HEK293 (cell line): ENCODE measurements around the gene GLYATL1B.

Experiments
- CTCF ChIA-PET: fragments of 350-600 bp; formaldehyde crosslinking; extraction: SDS; loops from one replicate; lab custom pipeline; 2021; ENCODE audit warnings: antibody characterized with exemption; lab: Yijun Ruan, JAX
- POLR2A ChIA-PET: fragments of 300-600 bp; formaldehyde crosslinking; extraction: SDS; loops from one replicate; lab custom pipeline; 2020; ENCODE audit warnings: antibody characterized with exemption, inconsistent platforms; lab: Yijun Ruan, JAX
- H3K27ac ChIP-seq: fragments of 200-500 bp; sonication (Bioruptor generic); 2 replicates; pipeline ENCODE4 v1.5.1; 2014; ENCODE audit warnings: low read depth, low read length, control low read depth, inconsistent platforms; ENCODE audit errors: extremely low read depth
- H3K36me3 ChIP-seq, 2 experiments: fragments of 200-500 bp in 1 of 2; sonication (Bioruptor generic) in 1 of 2; 1 replicate in 1 of 2; 2 replicates in 1 of 2; pipeline ENCODE4 v1.5.1; 2014 to 2017; ENCODE audit warnings: inconsistent platforms in 2 of 2, low read length in 2 of 2; ENCODE audit not compliant: control insufficient read depth in 2 of 2, insufficient read depth in 1 of 2
- H3K4me1 ChIP-seq: fragments of 200-500 bp; sonication (Bioruptor generic); 2 replicates; pipeline ENCODE4 v1.5.1; 2014; ENCODE audit warnings: mild to moderate bottlenecking, low read length, inconsistent platforms; ENCODE audit not compliant: control insufficient read depth, insufficient read depth
- H3K4me3 ChIP-seq: 2 replicates; pipeline ENCODE4 v1.5.1; 2011; ENCODE audit warnings: low read depth, mild to moderate bottlenecking, control low read depth, low read length, moderate library complexity
- H3K9me3 ChIP-seq: fragments of 200-500 bp; sonication (Bioruptor generic); 2 replicates; pipeline ENCODE4 v1.5.1; 2014; ENCODE audit warnings: low read depth, low read length, inconsistent platforms; ENCODE audit not compliant: control insufficient read depth, insufficient read depth
- AEBP2 ChIP-seq: fragments of 450-650 bp; formaldehyde crosslinking; IDR thresholded peaks from 2 replicates; pipeline ENCODE4 v1.5.1; 2016; ENCODE audit warnings: missing biosample characterization, missing genetic modification characterization, borderline replicate concordance
- ATF2 ChIP-seq: fragments of 450-650 bp; formaldehyde crosslinking; IDR thresholded peaks from 2 replicates; pipeline ENCODE4 v1.5.1; 2016; ENCODE audit warnings: missing biosample characterization, missing genetic modification characterization, low read depth
- GLIS1 ChIP-seq: fragments of 450-650 bp; formaldehyde crosslinking; IDR thresholded peaks from 2 replicates; pipeline ENCODE4 v1.5.1; 2016; ENCODE audit warnings: missing biosample characterization, missing genetic modification characterization
- GLIS2 ChIP-seq: fragments of 450-650 bp; formaldehyde crosslinking; IDR thresholded peaks from 2 replicates; pipeline ENCODE4 v1.5.1; 2016; ENCODE audit warnings: missing biosample characterization, missing genetic modification characterization
- MYNN ChIP-seq: fragments of 450-650 bp; formaldehyde crosslinking; IDR thresholded peaks from 2 replicates; pipeline ENCODE4 v1.5.1; 2016; ENCODE audit warnings: missing biosample characterization, missing genetic modification characterization, borderline replicate concordance
- SCRT1 ChIP-seq: fragments of 450-650 bp; formaldehyde crosslinking; IDR thresholded peaks from 2 replicates; pipeline ENCODE4 v1.5.1; 2016; ENCODE audit warnings: missing biosample characterization, missing genetic modification characterization, borderline replicate concordance
- SP7 ChIP-seq: fragments of 450-650 bp; formaldehyde crosslinking; IDR thresholded peaks from 2 replicates; pipeline ENCODE4 v1.5.1; 2016; ENCODE audit warnings: missing biosample characterization, missing genetic modification characterization
- TSHZ1 ChIP-seq: fragments of 450-650 bp; formaldehyde crosslinking; IDR thresholded peaks from 2 replicates; pipeline ENCODE4 v1.5.1; 2016; ENCODE audit warnings: missing biosample characterization, missing genetic modification characterization, borderline replicate concordance
- ZBTB17 ChIP-seq: fragments of 450-650 bp; formaldehyde crosslinking; IDR thresholded peaks from 2 replicates; pipeline ENCODE4 v1.5.1; 2016; ENCODE audit warnings: missing biosample characterization, missing genetic modification characterization
- ZBTB20 ChIP-seq: fragments of 450-650 bp; formaldehyde crosslinking; IDR thresholded peaks from 2 replicates; pipeline ENCODE4 v1.5.1; 2016; ENCODE audit warnings: missing biosample characterization, missing genetic modification characterization
- ZBTB26 ChIP-seq: fragments of 450-650 bp; formaldehyde crosslinking; optimal IDR thresholded peaks from 2 replicates; pipeline ENCODE3; 2016; ENCODE audit warnings: missing biosample characterization, mild to moderate bottlenecking, missing genetic modification characterization
- ZBTB44 ChIP-seq: fragments of 450-650 bp; IDR thresholded peaks from 2 replicates; pipeline ENCODE4 v1.5.1; 2018; ENCODE audit warnings: missing biosample characterization, mild to moderate bottlenecking, missing genetic modification characterization
- ZNF114 ChIP-seq: fragments of 450-650 bp; formaldehyde crosslinking; IDR thresholded peaks from 2 replicates; pipeline ENCODE4 v1.5.0; 2017; ENCODE audit warnings: missing biosample characterization, missing genetic modification characterization
- ZNF121 ChIP-seq: fragments of 450-650 bp; formaldehyde crosslinking; IDR thresholded peaks from 2 replicates; pipeline ENCODE4 v1.5.1; 2016; ENCODE audit warnings: missing biosample characterization, missing genetic modification characterization
- ZNF223 ChIP-seq: fragments of 450-650 bp; formaldehyde crosslinking; IDR thresholded peaks from 2 replicates; pipeline ENCODE4 v1.5.1; 2016; ENCODE audit warnings: missing biosample characterization, missing genetic modification characterization
- ZNF24 ChIP-seq: fragments of 450-650 bp; formaldehyde crosslinking; IDR thresholded peaks from 2 replicates; pipeline ENCODE4 v1.5.1; 2016; ENCODE audit warnings: missing biosample characterization, missing genetic modification characterization
- ZNF266 ChIP-seq: fragments of 450-650 bp; formaldehyde crosslinking; IDR thresholded peaks from 2 replicates; pipeline ENCODE4 v1.5.1; 2016; ENCODE audit warnings: missing biosample characterization, missing genetic modification characterization, low read depth
- ZNF341 ChIP-seq: fragments of 450-650 bp; formaldehyde crosslinking; IDR thresholded peaks from 2 replicates; pipeline ENCODE4; 2016; ENCODE audit warnings: low read depth, missing biosample characterization, missing genetic modification characterization
- ZNF558 ChIP-seq: fragments of 450-650 bp; formaldehyde crosslinking; IDR thresholded peaks from 2 replicates; pipeline ENCODE4 v1.5.1; 2016; ENCODE audit warnings: missing biosample characterization, missing genetic modification characterization
- ZNF571 ChIP-seq: fragments of 450-650 bp; formaldehyde crosslinking; IDR thresholded peaks from 2 replicates; pipeline ENCODE4 v1.5.0; 2017; ENCODE audit warnings: missing biosample characterization, missing genetic modification characterization
- ZNF692 ChIP-seq: fragments of 450-650 bp; formaldehyde crosslinking; IDR thresholded peaks from 2 replicates; pipeline ENCODE4 v1.5.1; 2016; ENCODE audit warnings: missing biosample characterization, missing genetic modification characterization
- ZNF704 ChIP-seq: fragments of 450-650 bp; formaldehyde crosslinking; IDR thresholded peaks from 2 replicates; pipeline ENCODE4 v1.5.1; 2016; ENCODE audit warnings: missing biosample characterization, missing genetic modification characterization
- ZSCAN4 ChIP-seq: fragments of 450-650 bp; formaldehyde crosslinking; IDR thresholded peaks from 2 replicates; pipeline ENCODE4 v1.5.1; 2017; ENCODE audit warnings: missing biosample characterization, missing genetic modification characterization

GLYATL1B gene

GRCh38 chr11:59112494-59112893 lies 26.4 kb downstream of the GLYATL1B start:
- Histone ChIP-seq H3K9me3 (no peaks in the 10 kb centered on the region), H3K4me1 (no peaks in the 10 kb centered on the region), H3K4me3 (no peak overlapping the region), H3K27ac (no peak overlapping the region), H3K36me3 (peaks cover 6 to 88% of the 10 kb centered on the region in 2 experiments; a peak in 2 of 3 replicates)
- ChIA-PET POLR2A (no interaction called here), CTCF (interaction anchor here (0.8 kb wide), 1 partner anchor 15 kb away, joined by 3 read pairs; no protein-coding TSS in a partner anchor)
- no peak for TF ChIP-seq ZNF558
- TF ChIP-seq ZNF121 (tag by site-specific recombination), result no peak
- no peak for TF ChIP-seq SP7 (tag by site-specific recombination)
- TF ChIP-seq GLIS1, result no peak
- TF ChIP-seq ZNF24 (tag by site-specific recombination), result no peak
- no peak for TF ChIP-seq SCRT1
- TF ChIP-seq ZNF114, result no peak
- TF ChIP-seq ZNF704 (tag by site-specific recombination), result no peak
- TF ChIP-seq ZNF692 (tag by site-specific recombination), result no peak
- TF ChIP-seq ZBTB26 (tag by site-specific recombination), result no peak
- no peak for TF ChIP-seq ATF2
- TF ChIP-seq MYNN, result no peak
- TF ChIP-seq ZNF341 (tag by site-specific recombination), result no peak
- no peak for TF ChIP-seq ZBTB20 (tag by site-specific recombination)
- TF ChIP-seq ZNF266 (tag by site-specific recombination), result no peak
- no peak for TF ChIP-seq ZBTB17 (tag by site-specific recombination)
- TF ChIP-seq ZBTB44, result no peak
- TF ChIP-seq AEBP2 (tag by site-specific recombination), result no peak

GRCh38 chr11:59114344-59114743 lies 28.2 kb downstream of the GLYATL1B start:
- H3K4me1 ChIP-seq, result no peaks in the 10 kb centered on the region
- H3K27ac ChIP-seq, result no peak overlapping the region
- CTCF ChIA-PET, result no interaction called here
- no peak overlapping the region for H3K4me3 ChIP-seq
- POLR2A ChIA-PET, result no interaction called here
- H3K9me3 ChIP-seq, result no peaks in the 10 kb centered on the region
- peaks cover 6 to 89% of the 10 kb centered on the region in 2 experiments; a peak in 2 of 3 replicates for H3K36me3 ChIP-seq
- TF ChIP-seq TSHZ1 (tag by site-specific recombination), result no peak
- no peak for TF ChIP-seq ZNF223 (tag by site-specific recombination)
- no peak for TF ChIP-seq ZSCAN4 (tag by site-specific recombination)
- TF ChIP-seq GLIS2 (tag by site-specific recombination), result no peak
- no peak for TF ChIP-seq ZNF571
